ENCODE data around the gene CNOT11.
"Not testable (repeated sequence)": the region's sequence is repeated elsewhere in the genome, so short reads cannot be mapped to it uniquely, and the experiment has no call there.

- TF ChIP-seq POLR2AphosphoS5, CTCF (IDR thresholded peaks at IDR 0.05): not testable (repeated sequence)
Measured at GRCh38 chr2:101220091-101220490, 32.6 kb upstream of the CNOT11 start.
